HAP-1 (cell line): Measurements from ENCODE around the gene RASL10B.
A peak's percentile ranks its signal among the peaks of the same experiment; 100 is the strongest.
"Not testable (repeated sequence)": the region's sequence is repeated elsewhere in the genome, so short reads cannot be mapped to it uniquely, and the experiment has no call there.

Source experiments
- DNase-seq, 2 experiments: peaks; one replicate each; pipeline ENCODE4 v3.0.0-alpha.2; 2016 to 2020; ENCODE audit warnings: low spot score in 2 of 2
- H3K27me3 ChIP-seq: fragments of 250-450 bp; sonication (Bioruptor Pico); 2 replicates; pipeline ENCODE4 v1.5.1; 2020; ENCODE audit warnings: low read depth, mild to moderate bottlenecking, moderate library complexity
- H3K36me3 ChIP-seq: fragments of 250-450 bp; sonication (Bioruptor Pico); replicated peaks from 2 replicates; pipeline ENCODE4 v1.5.1; 2020; ENCODE audit warnings: mild to moderate bottlenecking
- H3K4me1 ChIP-seq: fragments of 250-450 bp; sonication (Bioruptor Pico); 2 replicates; pipeline ENCODE4 v1.5.1; 2020; ENCODE audit warnings: mild to moderate bottlenecking
- H3K4me3 ChIP-seq: fragments of 250-450 bp; sonication (Bioruptor Pico); 2 replicates; pipeline ENCODE4 v1.5.1; 2020; ENCODE audit warnings: mild to moderate bottlenecking, moderate library complexity
- H3K9me3 ChIP-seq: fragments of 250-450 bp; sonication (Bioruptor Pico); 2 replicates; pipeline ENCODE4 v1.5.1; 2020; ENCODE audit warnings: mild to moderate bottlenecking, moderate library complexity
- in situ Hi-C: fragments of 300-500 bp; cut with MboI; formaldehyde crosslinking; loops from 3 replicates; pipeline ENCODE4 v1.14.3; 2020; ENCODE audit warnings: low sequenced_read_pairs, inconsistent platforms, mixed read lengths

The RASL10B gene

GRCh38 chr17:35751541-35751940, 20.1 kb downstream of the RASL10B start:
- H3K4me3 ChIP-seq, in situ Hi-C loops, H3K27me3 ChIP-seq, H3K4me1 ChIP-seq, DNase-seq, H3K9me3 ChIP-seq, H3K36me3 ChIP-seq: not testable (repeated sequence)

GRCh38 chr17:35752471-35752870, 21.0 kb downstream of the RASL10B start:
- H3K9me3 ChIP-seq, result no peaks in the 10 kb centered on the region
- H3K27me3 ChIP-seq, result no peaks in the 10 kb centered on the region
- in situ Hi-C loops, result no loop called here
- no peak for DNase-seq
- no peaks in the 10 kb centered on the region for H3K36me3 ChIP-seq
- H3K4me3 ChIP-seq, result no peak overlapping the region
- H3K4me1 ChIP-seq, result no peaks in the 10 kb centered on the region

GRCh38 chr17:35752945-35753764, 21.7 kb downstream of the RASL10B start, which contains the start of gene GAS2L2:
GAS2L2 (minus strand) TSS chr17:35753239; CDS start chr17:35752850, 389 bp downstream.
- no peak for DNase-seq
- Histone ChIP-seq H3K27me3 (no peaks in the 10 kb centered on the region), H3K4me3 (no peak within 1 kb of the TSS), H3K4me1 (no peaks in the 10 kb centered on the region), H3K36me3 (no peaks in the 10 kb centered on the region), H3K9me3 (no peaks in the 10 kb centered on the region)
- in situ Hi-C loops, result no loop called here

GRCh38 chr17:35757243-35757642, 25.8 kb downstream of the RASL10B start:
- DNase-seq, result no peak
- in situ Hi-C loops, result no loop called here

GRCh38 chr17:35760587-35760986, 29.1 kb downstream of the RASL10B start, which contains the start of gene C17orf50:
C17orf50 (plus strand) TSS chr17:35760887; CDS start chr17:35760942, 55 bp downstream.
- DNase-seq, result no peak
- Histone ChIP-seq H3K4me3 (no peak within 1 kb of the TSS), H3K4me1 (no peaks in the 10 kb centered on the region), H3K9me3 (no peaks in the 10 kb centered on the region), H3K36me3 (no peaks in the 10 kb centered on the region), H3K27me3 (no peaks in the 10 kb centered on the region)
- in situ Hi-C loops, result loop anchor here (5.0 kb wide), 1 partner anchor 47 kb away; the partner anchor contains the start of gene TAF15

More at GRCh38 chr17:35757243-35757642, 25.8 kb downstream of the RASL10B start:
- no peaks in the 10 kb centered on the region for H3K4me1 ChIP-seq
- H3K4me3 ChIP-seq, result no peak overlapping the region
- no peaks in the 10 kb centered on the region for H3K36me3 ChIP-seq
- H3K27me3 ChIP-seq, result no peaks in the 10 kb centered on the region
- no peaks in the 10 kb centered on the region for H3K9me3 ChIP-seq

GRCh38 chr17:35761601-35762000, 30.2 kb downstream of the RASL10B start:
- H3K4me1 ChIP-seq, result no peaks in the 10 kb centered on the region
- H3K9me3 ChIP-seq, result no peaks in the 10 kb centered on the region
- no peaks in the 10 kb centered on the region for H3K36me3 ChIP-seq
- in situ Hi-C loops, result loop anchor here (5.0 kb wide), 1 partner anchor 46 kb away; the partner anchor contains the start of gene TAF15
- no peak overlapping the region for H3K4me3 ChIP-seq
- no peaks in the 10 kb centered on the region for H3K27me3 ChIP-seq
- DNase-seq, result no peak

- Histone ChIP-seq H3K4me1 (no peaks in the 10 kb centered on the region), H3K36me3 (no peaks in the 10 kb centered on the region), H3K4me3 (peak overlapping the region; percentile 42), H3K9me3 (no peaks in the 10 kb centered on the region), H3K27me3 (no peaks in the 10 kb centered on the region)
- no peak for DNase-seq
- in situ Hi-C loops, result loop anchor here (5.0 kb wide), 1 partner anchor 44 kb away; the partner anchor contains the start of gene TAF15
Measured at GRCh38 chr17:35763767-35764122, 32.3 kb downstream of the RASL10B start.

GRCh38 chr17:35764123-35764991, 32.9 kb downstream of the RASL10B start:
- H3K9me3 ChIP-seq, result no peaks in the 10 kb centered on the region
- in situ Hi-C loops, result loop anchor here (5.0 kb wide), 1 partner anchor 43 kb away; the partner anchor contains the start of gene TAF15
- peak; percentile 90 to 92 for DNase-seq
- no peaks in the 10 kb centered on the region for H3K4me1 ChIP-seq
- H3K36me3 ChIP-seq, result no peaks in the 10 kb centered on the region
- H3K27me3 ChIP-seq, result no peaks in the 10 kb centered on the region
- H3K4me3 ChIP-seq, result peak overlapping the region; percentile 42

- in situ Hi-C loops, result no loop called here
- Histone ChIP-seq H3K4me3 (peak overlapping the region; percentile 42; the same call in 1 of the 2 replicates), H3K9me3 (no peaks in the 10 kb centered on the region), H3K4me1 (no peaks in the 10 kb centered on the region), H3K36me3 (no peaks in the 10 kb centered on the region), H3K27me3 (no peaks in the 10 kb centered on the region)
- DNase-seq, result no peak
Measured at GRCh38 chr17:35765086-35765710, 33.8 kb downstream of the RASL10B start.

- no peak overlapping the region for H3K4me3 ChIP-seq
- H3K9me3 ChIP-seq, result no peaks in the 10 kb centered on the region
- H3K27me3 ChIP-seq, result no peaks in the 10 kb centered on the region
- in situ Hi-C loops, result no loop called here
- H3K4me1 ChIP-seq, result no peaks in the 10 kb centered on the region
- no peaks in the 10 kb centered on the region for H3K36me3 ChIP-seq
- no peak for DNase-seq
Measured at GRCh38 chr17:35765756-35766488, 34.5 kb downstream of the RASL10B start.

- H3K4me3 ChIP-seq, result no peak overlapping the region
- in situ Hi-C loops, result no loop called here
Measured at GRCh38 chr17:35766489-35766877, 35.0 kb downstream of the RASL10B start.

GRCh38 chr17:35766903-35767510, 35.6 kb downstream of the RASL10B start:
- Histone ChIP-seq H3K27me3 (no peaks in the 10 kb centered on the region), H3K9me3 (no peaks in the 10 kb centered on the region), H3K36me3 (no peaks in the 10 kb centered on the region), H3K4me3 (no peak overlapping the region), H3K4me1 (no peaks in the 10 kb centered on the region)
- DNase-seq, result peak in 1 of 2 experiments; percentile 34
- in situ Hi-C loops, result no loop called here

More at GRCh38 chr17:35766489-35766877, 35.0 kb downstream of the RASL10B start:
- DNase-seq, result no peak
- no peaks in the 10 kb centered on the region for H3K27me3 ChIP-seq
- no peaks in the 10 kb centered on the region for H3K4me1 ChIP-seq
- H3K36me3 ChIP-seq, result no peaks in the 10 kb centered on the region
- no peaks in the 10 kb centered on the region for H3K9me3 ChIP-seq
